ENCODE measurements around the gene BCL7C.

GRCh38 chr16:30844346-30844670, 49.6 kb downstream of the BCL7C start:
- TF ChIP-seq POLR2A (IDR thresholded peaks at IDR 0.05; ENCODE audit: borderline replicate concordance, extremely low read depth, insufficient read depth, insufficient read length) (no peak), SRF (IDR thresholded peaks at IDR 0.05; ENCODE audit: low read depth) (no peak), EZH2 (IDR thresholded peaks at IDR 0.05) (no peak), SP1 (IDR thresholded peaks at IDR 0.05; ENCODE audit: low read depth) (no peak), CTCF (IDR thresholded peaks at IDR 0.05 in 2 of 3, conservative IDR thresholded peaks at IDR 0.05 in 1 of 3; ENCODE audit: borderline replicate concordance in 1 of 3, insufficient read depth in 1 of 3, low read depth in 2 of 3, low read length in 2 of 3) (no peak), ZNF274 (IDR thresholded peaks at IDR 0.05; ENCODE audit: low read depth, low read length) (no peak)

All from HCT116 (cell line).